ENCODE data around the gene NUDT21. TPM values are rescaled to one million over a fixed set of nuclear protein-coding genes. Genes with fewer than 3 reads are reported as not detected.
A peak's percentile ranks its signal among the peaks of the same experiment; 100 is the strongest.
"Not testable (repeated sequence)": the region's sequence is repeated elsewhere in the genome, so short reads cannot be mapped to it uniquely, and the experiment has no call there.

NUDT21 gene
- total and polyA plus RNA-seq, 7 experiments from 2014 or later, result 63.9 to 191 (median 80.7) TPM

- H3K9me3 ChIP-seq (ENCODE audit: control insufficient read depth in 2 of 3, low read length in 3 of 3); CTCF ChIA-PET; H3K27ac Mint-ChIP-seq; H3K4me3 Mint-ChIP-seq; H3K27me3 ChIP-seq (ENCODE audit: control insufficient read depth in 2 of 2, insufficient read depth in 2 of 2, low read length in 2 of 2); DNase-seq; ATAC-seq; H3K27me3 Mint-ChIP-seq; H3K4me3 ChIP-seq (ENCODE audit: low read length); H3K4me1 ChIP-seq (ENCODE audit: control insufficient read depth in 2 of 2, insufficient read depth in 2 of 2, low read length in 2 of 2); POLR2A ChIA-PET; H3K9me3 Mint-ChIP-seq; H3K27ac ChIP-seq (ENCODE audit: low read depth, low read length); intact Hi-C loops (cut with micrococcal nuclease): not testable (repeated sequence)
- Mint-ChIP-seq H3K4me1 (peaks cover 2 to 22% (median 6%) of the 10 kb centered on the region in 7 donors), H3K36me3 (peaks cover 4 to 63% (median 35%) of the 10 kb centered on the region in 5 donors)
- peaks cover 0 to 23% (median 13%) of the 10 kb centered on the region in 3 experiments for H3K36me3 ChIP-seq (ENCODE audit: control insufficient read depth in 2 of 3, insufficient read depth in 3 of 3, low read length in 3 of 3)
Observed at GRCh38 chr16:56396724-56397123, 54.4 kb downstream of the NUDT21 start.

- POLR2A ChIA-PET, result interaction anchor here (1.7 kb wide), 1 partner anchor 11 kb away, joined by 4 read pairs; no protein-coding TSS in a partner anchor
- peaks cover 0 to 13% (median 4%) of the 10 kb centered on the region in 7 donors for H3K4me1 Mint-ChIP-seq
- Histone ChIP-seq H3K27me3 (ENCODE audit: control insufficient read depth in 2 of 2, insufficient read depth in 2 of 2, low read length in 2 of 2) (no peaks in the 10 kb centered on the region), H3K9me3 (ENCODE audit: control insufficient read depth in 2 of 3, low read length in 3 of 3) (no peaks in the 10 kb centered on the region), H3K4me3 (ENCODE audit: low read length) (no peak overlapping the region), H3K36me3 (ENCODE audit: control insufficient read depth in 2 of 3, insufficient read depth in 3 of 3, low read length in 3 of 3) (peaks cover 6 to 49% (median 15%) of the 10 kb centered on the region in 3 experiments), H3K27ac (ENCODE audit: low read depth, low read length) (no peak overlapping the region), H3K4me1 (ENCODE audit: control insufficient read depth in 2 of 2, insufficient read depth in 2 of 2, low read length in 2 of 2) (no peaks in the 10 kb centered on the region)
- peaks cover 29 to 74% (median 53%) of the 10 kb centered on the region in 5 donors for H3K36me3 Mint-ChIP-seq
- ATAC-seq (no peak), DNase-seq (no peak)
- H3K4me3 Mint-ChIP-seq, result no peak overlapping the region
- intact Hi-C loops (cut with micrococcal nuclease), result no loop called here
- CTCF ChIA-PET, result no interaction called here
- H3K27me3 Mint-ChIP-seq, result no peaks in the 10 kb centered on the region
- H3K9me3 Mint-ChIP-seq, result no peaks in the 10 kb centered on the region
- no peak overlapping the region for H3K27ac Mint-ChIP-seq
Observed at GRCh38 chr16:56389554-56389953, 61.6 kb downstream of the NUDT21 start.

- DNase-seq, result no peak
- ChIA-PET CTCF (interaction anchor here (0.6 kb wide), 1 partner anchor 1470 kb away, joined by 3 read pairs; no protein-coding TSS in a partner anchor), POLR2A (no interaction called here)
- peaks cover 41 to 79% (median 60%) of the 10 kb centered on the region in 5 donors for H3K36me3 Mint-ChIP-seq
- H3K9me3 ChIP-seq (ENCODE audit: control insufficient read depth in 2 of 3, low read length in 3 of 3), result peaks cover 0 to 1% (median 0%) of the 10 kb centered on the region in 3 experiments
- no peak overlapping the region for H3K27ac Mint-ChIP-seq
- peaks cover 0 to 10% (median 5%) of the 10 kb centered on the region in 11 donors for H3K9me3 Mint-ChIP-seq
- peaks cover 6 to 62% (median 15%) of the 10 kb centered on the region in 3 experiments for H3K36me3 ChIP-seq (ENCODE audit: control insufficient read depth in 2 of 3, insufficient read depth in 3 of 3, low read length in 3 of 3)
- H3K27me3 ChIP-seq (ENCODE audit: control insufficient read depth in 2 of 2, insufficient read depth in 2 of 2, low read length in 2 of 2), result no peaks in the 10 kb centered on the region
- no peak overlapping the region for H3K4me3 Mint-ChIP-seq
- peaks cover 0 to 6% (median 0%) of the 10 kb centered on the region in 7 donors for H3K4me1 Mint-ChIP-seq
- H3K4me1 ChIP-seq (ENCODE audit: control insufficient read depth in 2 of 2, insufficient read depth in 2 of 2, low read length in 2 of 2), result no peaks in the 10 kb centered on the region
- no peak for ATAC-seq
- intact Hi-C loops (cut with micrococcal nuclease), result no loop called here
- H3K27ac ChIP-seq (ENCODE audit: low read depth, low read length), result no peak overlapping the region
- H3K27me3 Mint-ChIP-seq, result no peaks in the 10 kb centered on the region
- no peak overlapping the region for H3K4me3 ChIP-seq (ENCODE audit: low read length)
Observed at GRCh38 chr16:56388209-56388608, 62.9 kb downstream of the NUDT21 start.

GRCh38 chr16:56387396-56387795, 63.7 kb downstream of the NUDT21 start:
- no peak overlapping the region for H3K27ac ChIP-seq (ENCODE audit: low read depth, low read length)
- Mint-ChIP-seq H3K27ac (no peak overlapping the region), H3K4me3 (no peak overlapping the region), H3K4me1 (peaks cover 0 to 4% (median 0%) of the 10 kb centered on the region in 7 donors), H3K36me3 (peaks cover 45 to 79% (median 64%) of the 10 kb centered on the region in 5 donors), H3K9me3 (peaks cover 2 to 16% (median 8%) of the 10 kb centered on the region in 11 donors), H3K27me3 (no peaks in the 10 kb centered on the region)
- H3K4me3 ChIP-seq (ENCODE audit: low read length), result no peak overlapping the region
- no peaks in the 10 kb centered on the region for H3K27me3 ChIP-seq (ENCODE audit: control insufficient read depth in 2 of 2, insufficient read depth in 2 of 2, low read length in 2 of 2)
- no peaks in the 10 kb centered on the region for H3K4me1 ChIP-seq (ENCODE audit: control insufficient read depth in 2 of 2, insufficient read depth in 2 of 2, low read length in 2 of 2)
- POLR2A ChIA-PET, result no interaction called here
- peaks cover 0 to 4% (median 0%) of the 10 kb centered on the region in 3 experiments for H3K9me3 ChIP-seq (ENCODE audit: control insufficient read depth in 2 of 3, low read length in 3 of 3)
- CTCF ChIA-PET, result no interaction called here
- intact Hi-C loops (cut with micrococcal nuclease), result no loop called here
- H3K36me3 ChIP-seq (ENCODE audit: control insufficient read depth in 2 of 3, insufficient read depth in 3 of 3, low read length in 3 of 3), result peaks cover 6 to 70% (median 17%) of the 10 kb centered on the region in 3 experiments
- ATAC-seq (no peak), DNase-seq (no peak)

GRCh38 chr16:56384074-56384721, 66.9 kb downstream of the NUDT21 start:
- no peak for DNase-seq
- H3K27me3 ChIP-seq (ENCODE audit: control insufficient read depth in 2 of 2, insufficient read depth in 2 of 2, low read length in 2 of 2), result no peaks in the 10 kb centered on the region
- no peaks in the 10 kb centered on the region for H3K4me1 ChIP-seq (ENCODE audit: control insufficient read depth in 2 of 2, insufficient read depth in 2 of 2, low read length in 2 of 2)
- Mint-ChIP-seq H3K36me3 (peaks cover 54 to 90% (median 77%) of the 10 kb centered on the region in 5 donors), H3K27ac (peak overlapping the region in 1 of 9 donors; percentile 52), H3K4me1 (peaks cover 0 to 4% (median 0%) of the 10 kb centered on the region in 7 donors), H3K9me3 (peaks cover 13 to 43% (median 19%) of the 10 kb centered on the region in 11 donors), H3K4me3 (no peak overlapping the region), H3K27me3 (no peaks in the 10 kb centered on the region)
- ATAC-seq, result no peak
- H3K9me3 ChIP-seq (ENCODE audit: control insufficient read depth in 2 of 3, low read length in 3 of 3), result peaks cover 0 to 19% (median 0%) of the 10 kb centered on the region in 3 experiments
- no peak overlapping the region for H3K4me3 ChIP-seq (ENCODE audit: low read length)
- intact Hi-C loops (cut with micrococcal nuclease), result no loop called here
- no peak overlapping the region for H3K27ac ChIP-seq (ENCODE audit: low read depth, low read length)
- peaks cover 0 to 88% (median 30%) of the 10 kb centered on the region in 3 experiments for H3K36me3 ChIP-seq (ENCODE audit: control insufficient read depth in 2 of 3, insufficient read depth in 3 of 3, low read length in 3 of 3)
- CTCF ChIA-PET, result no interaction called here
- POLR2A ChIA-PET, result interaction anchor here (0.6 kb wide), 1 partner anchor 337 kb away, joined by 3 read pairs; no protein-coding TSS in a partner anchor

- peak overlapping the region in 1 of 10 donors; percentile 12 for H3K4me3 Mint-ChIP-seq
- Histone ChIP-seq H3K4me1 (ENCODE audit: control insufficient read depth in 2 of 2, insufficient read depth in 2 of 2, low read length in 2 of 2) (no peaks in the 10 kb centered on the region), H3K27ac (ENCODE audit: low read depth, low read length) (no peak overlapping the region), H3K4me3 (ENCODE audit: low read length) (no peak overlapping the region), H3K27me3 (ENCODE audit: control insufficient read depth in 2 of 2, insufficient read depth in 2 of 2, low read length in 2 of 2) (no peaks in the 10 kb centered on the region), H3K36me3 (ENCODE audit: control insufficient read depth in 2 of 3, insufficient read depth in 3 of 3, low read length in 3 of 3) (peaks cover 0 to 86% (median 23%) of the 10 kb centered on the region in 3 experiments), H3K9me3 (ENCODE audit: control insufficient read depth in 2 of 3, low read length in 3 of 3) (peaks cover 0 to 19% (median 0%) of the 10 kb centered on the region in 3 experiments)
- DNase-seq (no peak), ATAC-seq (no peak)
- H3K4me1 Mint-ChIP-seq, result peaks cover 0 to 11% (median 5%) of the 10 kb centered on the region in 7 donors
- intact Hi-C loops (cut with micrococcal nuclease), result no loop called here
- peaks cover 13 to 48% (median 19%) of the 10 kb centered on the region in 11 donors for H3K9me3 Mint-ChIP-seq
- peak overlapping the region in 1 of 9 donors; percentile 22 for H3K27ac Mint-ChIP-seq
- peaks cover 58 to 94% (median 80%) of the 10 kb centered on the region in 5 donors for H3K36me3 Mint-ChIP-seq
- H3K27me3 Mint-ChIP-seq, result no peaks in the 10 kb centered on the region
- POLR2A ChIA-PET, result no interaction called here
- CTCF ChIA-PET, result interaction anchor here (0.7 kb wide), 1 partner anchor 37 kb away, joined by 4 read pairs; no protein-coding TSS in a partner anchor
Observed at GRCh38 chr16:56382901-56383355, 68.2 kb downstream of the NUDT21 start.

All from naive thymus-derived CD4-positive, alpha-beta T cell (primary cell).